Activated gamma-delta T cell treated with Interleukin-2 at 50 U/mL for 16 hours (primary cell): ENCODE results near the gene TMEM62.
"Not testable (repeated sequence)": the region's sequence is repeated elsewhere in the genome, so short reads cannot be mapped to it uniquely, and the experiment has no call there.

Source experiments
- DNase-seq: peaks from one replicate; pipeline ENCODE4 v3.0.0-alpha.2; 2020

TMEM62 gene

DNA sequence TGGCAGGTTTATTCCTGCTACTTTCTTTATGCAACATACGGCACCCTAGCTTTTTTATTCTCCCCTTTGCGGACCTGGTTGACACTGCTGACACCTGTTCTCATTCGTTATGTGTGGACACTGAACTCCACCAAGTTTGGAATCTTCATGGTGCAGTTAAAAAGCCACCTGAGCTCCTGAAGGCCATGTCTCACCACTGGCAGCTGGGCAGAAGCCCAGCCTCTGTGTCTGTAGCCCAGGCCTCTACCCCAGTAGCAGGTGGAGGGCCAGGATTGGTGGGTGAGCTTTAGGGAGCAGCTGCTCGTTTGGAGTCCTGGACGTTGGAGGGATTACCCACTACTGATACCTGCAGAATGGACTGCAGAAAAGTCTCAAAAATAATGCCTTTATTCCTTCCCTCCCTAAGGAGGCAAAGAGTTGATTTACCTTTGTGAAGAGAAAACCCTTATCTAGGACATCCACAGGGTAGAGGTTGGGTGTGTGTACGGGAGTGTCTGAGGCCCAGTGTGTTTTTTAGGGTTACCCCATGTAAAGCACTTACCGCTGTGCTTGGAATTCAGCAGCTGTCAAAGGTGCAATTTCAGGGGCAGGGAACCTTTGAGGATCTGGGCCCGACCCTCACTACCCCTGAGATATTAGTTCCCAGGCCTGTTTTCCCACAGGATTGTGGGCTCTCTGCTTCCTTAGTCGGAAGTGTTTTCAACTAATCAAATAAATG lies 51.2 kb downstream of the TMEM62 start:
- no peak for DNase-seq

GRCh38 chr15:43185157-43186002 lies 52.0 kb downstream of the TMEM62 start, which contains the start of gene CCNDBP1:
Gene CCNDBP1, plus strand, starts transcription at chr15:43185403. Its CDS starts 96 bp downstream, at chr15:43185499.
- peak; percentile 88 for DNase-seq

DNA sequence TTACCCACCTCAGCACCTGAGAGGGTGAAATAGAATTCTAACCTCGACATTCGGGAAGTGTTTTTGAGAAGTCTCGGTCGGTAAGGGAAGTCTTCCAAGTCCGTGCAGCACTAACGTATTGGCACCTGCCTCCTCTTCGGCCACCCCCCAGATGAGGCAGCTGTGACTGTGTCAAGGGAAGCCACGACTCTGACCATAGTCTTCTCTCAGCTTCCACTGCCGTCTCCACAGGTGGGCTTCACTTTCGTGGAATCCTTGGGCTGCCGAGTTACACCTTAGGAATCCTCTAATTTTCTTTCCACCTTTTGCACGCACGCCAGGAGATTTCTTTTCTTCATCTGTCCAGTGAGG lies 52.6 kb downstream of the TMEM62 start:
- no peak for DNase-seq

DNA sequence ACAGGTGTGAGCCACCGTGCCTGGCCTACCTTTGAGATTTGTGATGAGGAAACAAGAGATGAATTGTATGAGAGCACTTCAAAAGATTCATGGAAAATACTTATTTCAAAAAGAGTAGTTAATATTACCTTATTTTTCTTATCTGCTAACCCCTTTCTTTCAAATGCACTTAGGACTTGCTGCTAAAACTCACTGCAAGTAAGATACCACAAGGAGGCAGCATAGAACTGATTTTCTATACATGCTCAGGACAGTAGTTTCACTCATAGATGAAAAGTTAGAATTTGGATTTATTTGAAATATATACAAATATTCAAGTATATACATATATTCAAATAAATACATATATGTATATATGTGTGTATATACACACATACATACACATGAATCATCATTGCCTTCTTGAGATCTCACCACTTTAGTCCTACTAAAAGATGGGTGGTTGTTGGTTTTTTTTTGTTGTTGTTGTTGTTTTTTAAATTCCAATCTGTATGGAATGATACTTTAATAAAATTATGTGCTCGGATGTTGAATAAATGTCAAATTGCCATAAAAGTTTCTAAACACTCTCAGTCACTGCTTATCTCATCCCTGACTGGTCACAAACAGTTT lies 54.3 kb downstream of the TMEM62 start:
- no peak for DNase-seq

DNA sequence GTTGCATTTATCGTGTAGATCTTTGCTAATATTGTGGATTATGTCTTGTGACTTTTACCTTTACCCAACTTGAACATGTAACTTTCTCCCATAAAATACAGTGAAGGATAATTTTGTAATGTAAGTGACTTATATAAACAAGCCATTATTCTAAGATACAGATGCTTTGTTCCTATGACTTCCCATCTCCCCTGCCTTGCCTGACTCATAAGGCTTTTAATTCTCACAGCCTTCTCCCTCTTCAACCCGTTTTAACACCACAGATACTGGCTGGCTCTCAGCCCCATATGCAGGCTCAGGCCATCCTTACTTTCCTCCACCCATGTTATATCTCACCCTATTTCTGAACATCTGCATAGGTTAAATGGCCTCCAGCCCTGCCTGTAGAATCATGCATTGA lies 55.9 kb downstream of the TMEM62 start:
- no peak for DNase-seq

DNA sequence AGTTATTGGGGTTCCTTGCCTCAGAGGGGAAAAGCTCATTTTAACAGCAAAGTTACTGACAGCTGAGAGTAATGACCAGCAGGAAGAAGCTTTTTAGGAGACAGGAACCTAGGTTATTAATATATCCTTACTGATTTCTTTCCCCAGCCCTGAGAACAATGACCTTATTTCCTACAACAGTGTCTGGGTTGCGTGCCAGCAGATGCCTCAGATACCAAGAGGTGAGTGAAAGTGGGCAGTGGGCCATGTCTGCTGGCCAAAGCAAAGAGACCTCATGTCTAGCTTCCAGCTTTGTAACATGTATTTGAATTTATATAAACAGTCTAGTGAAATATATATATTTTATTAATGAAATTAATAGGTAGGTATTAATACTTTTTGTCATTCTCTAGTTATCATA lies 56.8 kb downstream of the TMEM62 start:
- no peak for DNase-seq

DNA sequence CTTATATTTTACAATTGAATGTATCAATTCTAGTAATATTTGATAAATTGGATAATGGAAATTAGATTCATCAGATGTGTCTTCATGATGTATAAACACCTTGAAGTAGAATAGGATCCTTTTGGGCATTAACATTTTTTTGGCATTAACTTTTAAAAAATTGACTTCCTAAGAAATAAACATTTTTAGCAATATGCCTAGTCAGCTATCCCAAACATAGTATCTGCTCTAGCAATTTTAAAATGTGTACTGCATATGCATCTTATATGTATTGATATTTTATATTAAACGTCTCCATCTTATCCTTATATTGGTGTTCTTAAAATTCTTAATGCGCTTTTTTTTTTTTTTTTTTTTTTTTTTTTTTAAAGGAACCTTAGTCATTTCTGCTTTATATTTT lies 60.3 kb downstream of the TMEM62 start:
- DNase-seq: no peak

DNA sequence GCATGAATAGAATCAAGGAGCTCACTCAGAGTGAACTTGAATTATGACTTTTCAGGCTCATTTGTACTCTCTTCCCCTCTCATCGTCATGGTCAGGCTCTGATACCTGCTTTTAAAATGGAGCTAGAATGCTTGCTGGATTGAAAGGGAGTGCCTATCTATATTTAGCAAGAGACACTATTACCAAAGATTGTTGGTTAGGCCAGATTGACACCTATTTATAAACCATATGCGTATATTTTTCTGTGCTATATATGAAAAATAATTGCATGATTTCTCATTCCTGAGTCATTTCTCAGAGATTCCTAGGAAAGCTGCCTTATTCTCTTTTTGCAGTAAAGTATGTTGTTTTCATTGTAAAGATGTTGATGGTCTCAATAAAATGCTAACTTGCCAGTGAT lies 61.4 kb downstream of the TMEM62 start:
- no peak for DNase-seq

DNA sequence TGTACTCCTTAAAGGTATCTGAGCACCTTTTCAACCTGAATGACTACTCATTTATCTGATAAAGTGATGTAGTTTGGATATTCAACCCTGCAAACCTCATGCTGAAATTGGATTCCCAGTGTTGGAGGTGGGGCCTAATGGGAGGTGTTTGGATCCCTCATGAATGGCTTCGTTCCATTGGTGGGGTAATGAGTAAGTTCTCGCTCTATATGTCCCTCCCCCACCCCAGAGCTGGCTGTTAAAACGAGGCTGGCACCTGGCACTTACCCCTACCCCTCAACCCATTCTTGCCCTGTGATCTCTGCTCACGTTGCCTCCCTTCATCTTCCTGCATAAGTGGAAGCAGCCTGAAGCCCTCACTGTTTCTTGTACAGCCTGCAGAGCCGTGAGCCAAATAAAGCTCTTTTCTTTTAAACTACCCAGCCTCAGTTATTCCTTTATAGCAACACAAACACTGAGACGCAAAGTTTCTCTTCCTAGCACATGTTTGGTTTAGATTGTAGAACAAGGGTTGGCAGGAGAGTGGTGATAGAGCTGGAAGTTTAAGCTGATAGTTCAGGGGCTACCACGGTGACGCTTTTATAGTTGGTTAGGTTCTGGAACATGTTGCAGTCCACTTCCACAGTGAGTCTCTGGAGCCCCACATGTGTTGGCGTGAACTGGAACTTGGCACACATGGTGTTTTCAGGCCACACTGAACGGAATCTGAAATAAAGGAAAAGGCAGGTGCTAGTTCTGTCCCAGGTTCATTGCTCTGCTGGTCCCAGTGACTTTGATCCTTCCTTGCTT lies 63.6 kb downstream of the TMEM62 start:
- no peak for DNase-seq

DNA sequence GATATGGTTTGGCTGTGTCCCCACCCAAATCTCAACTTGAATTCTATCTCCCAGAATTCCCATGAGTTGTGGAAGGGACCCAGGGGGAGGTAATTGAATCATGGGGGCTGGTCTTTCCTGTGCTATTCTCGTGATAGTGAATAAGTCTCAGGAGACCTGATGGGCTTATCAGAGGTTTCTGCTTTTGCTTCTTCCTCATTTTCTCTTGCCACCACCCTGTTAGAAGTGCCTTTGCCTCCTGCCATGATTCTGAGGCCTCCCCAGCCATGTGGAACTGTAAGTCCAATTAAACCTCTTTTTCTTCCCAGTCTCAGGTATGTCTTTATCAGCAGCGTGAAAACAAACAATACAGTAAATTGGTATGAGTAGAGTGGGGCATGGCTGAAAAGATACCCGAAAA lies 64.4 kb downstream of the TMEM62 start:
- DNase-seq: not testable (repeated sequence)

DNA sequence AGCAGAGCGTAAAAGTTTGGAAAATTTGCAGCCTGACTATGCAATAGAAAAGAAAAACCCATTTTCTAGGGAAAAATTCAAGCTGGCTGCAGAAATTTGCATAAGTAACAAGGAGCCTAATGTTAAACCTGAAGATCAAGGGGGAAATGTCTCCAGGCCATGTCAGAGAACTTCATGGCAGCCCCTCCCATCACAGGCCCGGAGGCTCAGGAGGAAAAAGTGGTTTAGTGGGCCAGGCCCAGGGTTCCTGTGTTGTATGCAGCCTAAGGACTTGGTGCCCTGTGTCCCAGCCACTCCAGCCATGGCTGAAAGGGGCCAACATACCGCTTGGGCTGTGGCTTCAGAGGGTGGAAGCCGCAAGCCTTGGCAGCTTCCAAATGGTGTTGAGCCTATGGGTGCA lies 65.2 kb downstream of the TMEM62 start:
- DNase-seq: not testable (repeated sequence)

- DNase-seq: no peak
These were observed 65.6 kb downstream of the TMEM62 start for GRCh38 chr15:43198992-43199391.

GRCh38 chr15:43199945-43200488 lies 66.6 kb downstream of the TMEM62 start:
- no peak for DNase-seq

GRCh38 chr15:43204016-43204901 lies 70.9 kb downstream of the TMEM62 start:
- peak; percentile 39 for DNase-seq

- no peak for DNase-seq
These were observed 72.7 kb downstream of the TMEM62 start for GRCh38 chr15:43206054-43206453.

GRCh38 chr15:43207024-43207423 lies 73.6 kb downstream of the TMEM62 start:
- DNase-seq: no peak

DNA sequence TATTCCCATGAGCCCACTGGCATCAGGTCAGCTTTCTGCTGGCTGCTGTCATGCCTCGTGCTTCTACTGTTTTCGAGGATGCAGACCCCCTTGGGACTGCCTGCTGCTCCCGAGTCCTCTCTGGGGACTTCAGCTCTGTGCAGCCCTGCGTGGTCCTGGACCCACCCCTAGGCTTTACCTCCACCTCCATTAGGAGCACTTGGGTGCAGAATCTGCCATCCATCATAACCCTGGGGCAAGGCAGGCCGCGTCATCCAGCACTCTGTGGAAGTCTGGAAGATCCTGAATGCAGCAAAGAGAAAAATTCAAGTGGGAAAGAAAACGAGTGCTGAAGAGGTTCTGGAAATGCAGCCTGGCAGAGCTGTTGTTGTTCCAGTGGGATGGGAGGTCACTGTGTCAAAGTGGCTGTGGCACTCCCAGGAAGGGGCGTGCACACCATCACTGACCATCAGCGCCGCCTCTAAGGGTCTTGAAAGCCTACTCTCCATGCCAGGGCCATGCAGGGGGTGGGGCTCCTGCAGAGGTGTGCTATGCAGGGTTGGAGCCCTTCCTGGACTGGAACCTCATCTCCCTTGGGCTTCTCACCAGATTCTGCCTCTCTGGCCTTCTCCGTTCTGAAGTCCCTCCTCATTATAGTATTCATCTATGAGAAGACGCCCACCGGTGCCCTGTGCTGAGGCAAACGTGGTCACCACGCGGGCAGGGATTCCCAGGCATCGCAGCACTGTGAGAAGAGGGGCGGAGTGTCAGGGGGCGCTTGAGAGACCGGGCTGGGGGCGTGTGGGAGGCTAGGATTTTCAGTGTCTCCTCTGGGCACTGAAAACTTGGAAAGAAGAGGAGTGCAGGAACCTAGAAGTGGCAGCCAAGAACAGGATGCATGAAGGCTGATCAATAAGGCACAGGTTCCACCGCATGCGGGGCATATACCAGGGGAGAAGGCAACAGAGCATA lies 74.9 kb downstream of the TMEM62 start:
- no peak for DNase-seq

GRCh38 chr15:43209059-43209824 lies 75.9 kb downstream of the TMEM62 start:
- no peak for DNase-seq

- no peak for DNase-seq
These were observed 76.9 kb downstream of the TMEM62 start for GRCh38 chr15:43210172-43210745.
